NCI-H69 (cell line): ENCODE results near the gene ACTN1.
"Not testable (repeated sequence)": the region's sequence is repeated elsewhere in the genome, so short reads cannot be mapped to it uniquely, and the experiment has no call there.

ENCODE experiments used
- DNase-seq: peaks from one replicate; lab custom pipeline; 2025; lab: John Stamatoyannopoulos, UW

The ACTN1 gene

GRCh38 chr14:68986926-68987652 is 8.0 kb upstream of the ACTN1 start:
- peak; percentile 55 for DNase-seq

- peak; percentile 32 for DNase-seq
Measured at GRCh38 chr14:68986225-68986624, 7.1 kb upstream of the ACTN1 start.

- no peak for DNase-seq
Measured at GRCh38 chr14:68984686-68985085, 5.6 kb upstream of the ACTN1 start.

GRCh38 chr14:68983191-68983590 is 4.1 kb upstream of the ACTN1 start:
- DNase-seq, result no peak

DNA sequence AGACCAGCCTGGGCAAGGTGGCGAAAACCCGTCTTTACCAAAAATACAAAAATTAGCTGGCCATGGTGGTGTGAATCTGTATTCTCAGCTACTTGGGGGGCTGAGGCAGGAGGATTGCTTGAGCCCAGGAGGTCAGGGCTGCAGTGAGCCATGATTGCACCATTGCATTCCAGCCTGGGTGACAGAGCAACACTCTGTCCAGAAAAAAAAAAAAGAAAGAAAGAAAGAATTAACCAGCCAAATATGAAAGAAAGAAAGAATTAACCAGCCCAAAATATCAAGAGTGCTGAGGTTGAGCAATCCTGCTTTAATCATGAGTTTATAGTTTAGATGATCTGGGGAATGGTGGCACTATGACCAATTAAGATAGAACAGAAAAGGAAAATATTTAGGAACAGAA is 3.5 kb upstream of the ACTN1 start:
- no peak for DNase-seq

GRCh38 chr14:68981539-68981976 is 2.5 kb upstream of the ACTN1 start:
- no peak for DNase-seq

GRCh38 chr14:68981139-68981538 is 2.0 kb upstream of the ACTN1 start:
- peak; percentile 29 for DNase-seq

- peak; percentile 81 for DNase-seq
Measured at GRCh38 chr14:68979722-68980451, 785 bp upstream of the ACTN1 start.

DNA sequence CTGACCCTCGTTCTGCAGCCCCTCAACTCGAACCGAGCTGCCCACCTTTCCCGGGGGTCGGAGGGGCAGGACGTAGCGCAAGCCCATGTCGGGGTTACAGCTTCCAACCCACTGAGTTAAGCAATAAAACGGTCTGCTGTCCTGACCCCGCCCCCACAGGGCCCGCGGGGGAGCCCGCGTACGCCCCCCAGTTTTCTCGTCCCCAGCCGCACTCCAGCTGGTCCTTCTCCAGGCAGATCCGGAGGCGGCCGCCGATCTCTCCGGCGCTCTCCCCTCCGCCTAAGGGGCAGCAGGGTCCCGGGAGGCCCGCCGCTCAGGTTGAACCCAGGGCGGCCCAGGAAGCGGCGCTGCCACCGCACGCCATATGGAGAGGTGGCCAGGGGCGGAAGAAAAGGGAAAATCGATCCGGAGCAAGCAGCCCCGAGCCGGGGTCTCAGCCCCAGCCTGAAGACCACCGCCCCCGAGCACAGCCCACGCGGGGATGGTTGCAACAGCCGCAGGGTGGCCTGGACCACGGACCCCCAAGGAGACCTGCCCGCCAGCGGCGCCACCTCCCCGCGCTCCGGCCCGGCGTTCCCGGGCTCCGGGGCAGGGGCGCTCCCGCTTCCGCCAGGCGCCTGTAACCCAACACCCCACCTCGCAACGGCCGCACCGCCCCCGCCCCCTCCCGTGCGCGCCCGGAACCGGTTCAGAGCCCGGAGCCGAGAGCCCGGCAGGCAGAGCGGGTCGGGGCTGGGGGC is 760 bp downstream of the ACTN1 start:
- DNase-seq, result peak; percentile 80

- peak; percentile 78 for DNase-seq
Measured at GRCh38 chr14:68977718-68978171, 1.4 kb downstream of the ACTN1 start.

GRCh38 chr14:68977180-68977717 is 1.9 kb downstream of the ACTN1 start:
- DNase-seq, result no peak

DNA sequence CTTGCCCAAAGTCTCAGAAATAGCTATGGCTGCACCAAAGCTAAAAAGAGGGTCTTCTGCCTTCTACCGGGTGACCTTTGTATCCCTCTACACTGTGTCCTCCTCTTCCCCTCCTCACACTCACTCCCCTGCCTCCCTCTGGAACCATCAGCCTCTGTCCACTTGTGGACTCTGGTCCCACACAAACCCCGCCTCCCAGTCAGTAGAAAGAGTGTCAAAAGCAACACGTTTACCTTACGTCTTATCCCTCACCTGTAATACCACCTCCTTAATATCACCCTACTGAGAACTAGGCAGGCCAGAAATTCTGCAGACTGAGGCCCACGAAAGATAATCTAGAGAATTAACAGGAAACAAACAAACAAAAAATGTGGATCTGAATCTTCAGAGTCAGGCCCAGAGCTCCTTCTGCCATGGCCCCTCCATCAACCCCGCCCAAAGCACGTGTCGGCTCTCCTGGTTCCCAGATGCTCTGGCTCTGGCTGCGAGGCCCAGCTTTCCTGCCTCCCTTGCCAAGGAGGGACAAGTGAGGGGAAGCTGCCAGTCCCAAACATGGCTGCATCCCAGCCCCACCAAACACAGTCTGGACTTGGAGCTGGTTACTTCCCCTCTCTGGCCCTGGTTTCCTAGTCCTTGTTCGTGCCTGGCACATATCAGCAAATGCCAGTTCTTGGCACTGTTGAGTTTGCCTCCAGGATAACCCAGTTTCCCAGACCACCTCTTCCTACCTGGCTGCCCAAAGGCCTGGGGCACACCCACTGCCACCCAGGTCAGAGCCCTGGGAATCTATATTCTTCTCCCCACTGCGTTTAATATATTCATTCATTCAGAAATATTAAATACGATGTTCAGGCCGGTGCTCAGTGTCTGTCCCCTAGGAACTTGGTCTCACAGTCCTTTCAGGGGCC is 2.7 kb downstream of the ACTN1 start:
- DNase-seq, result peak; percentile 9

DNA sequence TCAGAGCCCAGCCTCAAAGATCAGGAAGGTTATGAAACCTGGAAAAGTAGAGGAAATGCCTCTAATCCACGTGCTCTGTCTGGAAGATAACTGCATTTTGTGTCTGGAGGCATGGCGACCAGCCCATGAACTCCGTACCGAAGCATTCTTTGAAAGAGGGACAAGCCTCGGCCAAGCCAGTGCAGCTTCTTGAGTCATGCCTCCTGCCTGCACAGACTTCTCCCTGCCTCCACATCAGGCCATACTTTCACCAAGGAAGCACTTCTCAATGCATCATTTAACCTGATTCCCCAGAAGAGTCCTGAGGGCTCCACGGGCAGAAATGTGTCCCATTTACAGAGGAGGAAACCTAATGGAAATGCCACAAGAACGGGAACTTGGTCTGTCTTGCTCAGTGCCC is 3.4 kb downstream of the ACTN1 start:
- no peak for DNase-seq

DNA sequence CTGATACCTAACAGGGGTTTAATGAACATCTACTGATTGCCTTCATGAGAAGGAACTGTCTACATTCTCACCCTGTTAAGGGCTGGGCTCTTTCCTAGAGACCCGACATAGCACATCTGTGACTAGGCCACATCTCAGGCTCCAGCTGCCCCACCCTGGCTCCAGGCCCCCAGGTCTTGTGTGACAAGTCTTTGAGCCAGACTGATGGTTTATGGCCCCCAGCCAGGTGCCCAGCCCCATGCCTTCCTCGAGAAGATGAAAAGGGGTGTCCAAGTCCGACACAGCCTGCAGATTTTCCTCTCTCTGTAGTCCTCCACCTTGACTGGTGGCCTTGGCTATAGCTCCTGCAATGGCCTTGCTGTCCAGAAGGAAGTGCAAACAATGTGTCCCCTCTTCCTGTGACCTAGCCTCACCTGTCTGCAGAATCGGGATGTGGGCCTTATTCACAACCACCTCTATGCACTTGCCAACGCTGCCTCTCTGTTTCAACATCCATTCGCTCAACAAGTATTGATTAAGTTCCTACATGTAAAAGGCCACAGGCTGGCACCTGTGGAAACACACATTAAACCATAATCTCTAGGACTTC is 4.2 kb downstream of the ACTN1 start:
- no peak for DNase-seq

DNA sequence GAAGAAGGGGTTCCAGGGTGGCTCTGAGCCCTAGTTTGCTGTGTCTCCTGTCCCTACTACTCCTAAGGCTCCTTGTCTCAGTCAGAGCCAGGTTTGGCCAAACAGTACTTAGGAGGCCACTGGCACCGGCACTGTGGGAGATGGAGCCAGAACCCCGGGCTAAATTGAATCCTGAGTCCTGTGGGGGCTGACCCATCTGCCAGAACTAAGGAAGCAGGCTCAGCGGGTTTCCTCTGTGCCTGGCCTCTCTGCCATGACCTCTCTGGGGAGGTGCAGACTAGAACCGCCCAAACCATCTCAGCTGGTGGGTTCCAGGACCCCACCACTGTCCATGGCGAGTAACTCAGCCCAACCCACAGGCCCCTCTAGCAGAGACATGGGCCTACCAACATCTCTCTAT is 5.5 kb downstream of the ACTN1 start:
- no peak for DNase-seq

DNA sequence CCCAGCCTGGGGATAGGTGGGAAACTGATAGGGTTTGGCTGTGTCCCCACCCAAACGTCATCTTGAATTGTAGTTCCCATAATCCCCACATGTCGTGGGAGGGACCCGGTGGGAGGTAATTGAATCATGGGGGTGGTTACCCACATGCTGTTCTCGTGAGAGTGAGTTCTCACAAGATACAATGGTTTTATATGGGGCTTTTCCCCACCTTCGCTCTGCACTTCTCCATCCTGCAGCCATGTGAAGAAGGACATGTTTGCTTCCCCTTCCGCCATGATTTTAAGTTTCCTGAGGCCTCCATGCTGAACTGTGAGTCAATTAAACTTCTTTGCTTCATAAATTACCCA is 5.9 kb downstream of the ACTN1 start:
- DNase-seq, result not testable (repeated sequence)

DNA sequence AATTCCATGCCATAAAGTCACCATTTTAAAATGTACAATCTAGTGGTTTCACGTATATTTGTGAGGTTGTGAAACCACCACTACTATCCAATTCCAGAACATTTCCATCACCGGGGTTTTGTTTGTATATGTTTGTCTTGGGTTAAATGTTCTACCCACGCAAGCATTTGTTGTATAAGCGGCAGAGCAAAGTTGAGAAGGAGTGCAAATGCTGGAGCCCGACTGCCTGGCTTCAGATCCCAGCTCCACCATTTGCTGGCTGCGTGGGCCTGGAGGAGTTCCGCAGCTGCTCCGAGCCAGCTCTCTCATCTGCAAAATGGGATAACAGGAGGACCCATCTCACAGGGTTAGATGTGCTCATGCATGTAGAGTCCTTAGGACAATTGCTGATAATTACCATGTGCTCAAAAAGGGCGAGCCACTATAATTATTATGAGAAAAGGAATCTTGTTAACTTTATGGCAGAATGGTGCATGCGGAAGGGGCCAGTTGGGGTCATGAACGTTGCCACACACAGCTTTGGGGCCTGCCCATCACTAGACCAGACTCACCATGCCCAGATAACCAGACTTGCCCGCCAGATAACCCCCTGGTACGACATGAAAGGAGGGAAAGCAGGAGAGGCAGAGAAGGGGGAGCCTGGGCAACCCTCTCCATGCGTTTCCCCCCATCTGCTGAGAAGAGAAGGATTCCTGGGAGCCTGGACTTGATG is 6.4 kb downstream of the ACTN1 start:
- DNase-seq, result peak; percentile 51

GRCh38 chr14:68971411-68972035 is 7.6 kb downstream of the ACTN1 start:
- DNase-seq, result no peak

DNA sequence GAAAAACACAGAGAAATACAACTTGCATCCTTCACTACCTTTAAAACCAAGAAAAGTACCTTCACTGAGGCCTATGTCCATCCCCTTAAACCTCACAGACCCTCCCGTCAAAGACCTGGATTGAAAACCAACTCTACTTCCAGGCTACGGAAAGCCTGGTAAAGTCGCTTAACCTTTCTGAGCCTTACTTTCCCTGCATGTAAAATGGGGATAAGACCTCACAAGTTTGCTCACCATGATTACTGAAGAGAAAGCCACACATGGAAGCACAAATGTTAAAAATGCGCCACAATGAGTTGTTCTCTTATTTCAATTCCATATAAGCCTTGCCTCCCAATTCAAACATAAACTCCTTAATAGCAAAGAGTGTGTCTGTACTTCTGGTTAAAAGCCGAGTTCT is 8.4 kb downstream of the ACTN1 start:
- no peak for DNase-seq

DNA sequence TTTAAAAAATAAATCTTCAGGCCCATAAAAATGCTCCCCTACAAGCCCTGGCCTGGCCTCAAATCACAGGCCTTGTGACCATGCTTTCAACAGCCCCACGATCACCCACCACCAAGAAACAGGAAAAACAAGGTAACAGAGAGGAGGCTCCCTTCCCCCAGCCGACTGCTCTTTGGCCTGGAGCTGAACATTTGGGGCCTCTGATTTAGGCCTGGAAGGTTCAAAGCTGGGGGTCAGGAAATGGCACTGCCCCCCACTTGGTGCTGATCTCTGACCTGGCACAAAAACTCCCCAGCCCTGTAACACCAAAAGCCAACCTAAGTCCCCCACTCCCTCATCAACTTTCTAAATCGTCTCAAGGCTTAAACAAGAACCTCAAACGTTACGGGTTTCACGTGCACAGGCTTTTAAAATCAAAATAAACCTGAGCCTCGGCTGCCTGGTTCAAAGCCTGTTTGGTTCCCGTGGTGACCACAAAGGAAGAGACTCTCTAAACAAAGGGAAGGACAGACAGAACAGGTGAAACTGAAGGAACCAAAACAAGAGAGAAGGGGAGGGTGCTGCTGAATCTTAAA is 9.0 kb downstream of the ACTN1 start:
- DNase-seq, result peak; percentile 10
